ENCODE results near the gene HHATL.

Gene HHATL

GRCh38 chr3:42718338-42718737 is 15.7 kb upstream of the HHATL start:
- no peak overlapping the region for H3K4me3 ChIP-seq (ENCODE audit: low read length)
- no peak overlapping the region for H3K9ac ChIP-seq (ENCODE audit: low read length)
- H3K36me3 ChIP-seq (ENCODE audit: control insufficient read depth, insufficient read depth, low read length): no peaks in the 10 kb centered on the region
- H3K27ac ChIP-seq (ENCODE audit: low read depth, low read length): no peak overlapping the region
- no peaks in the 10 kb centered on the region for H3K27me3 ChIP-seq (ENCODE audit: control insufficient read depth, insufficient read depth, low read length)
- no peaks in the 10 kb centered on the region for H3K4me1 ChIP-seq (ENCODE audit: control insufficient read depth, insufficient read depth, low read length)

- no peak overlapping the region for H3K9ac ChIP-seq (ENCODE audit: low read length)
- no peaks in the 10 kb centered on the region for H3K4me1 ChIP-seq (ENCODE audit: control insufficient read depth, insufficient read depth, low read length)
- H3K36me3 ChIP-seq (ENCODE audit: control insufficient read depth, insufficient read depth, low read length): no peaks in the 10 kb centered on the region
- no peak overlapping the region for H3K27ac ChIP-seq (ENCODE audit: low read depth, low read length)
- H3K4me3 ChIP-seq (ENCODE audit: low read length): no peak overlapping the region
- no peaks in the 10 kb centered on the region for H3K27me3 ChIP-seq (ENCODE audit: control insufficient read depth, insufficient read depth, low read length)
These were observed 14.7 kb upstream of the HHATL start for GRCh38 chr3:42717306-42717705.

GRCh38 chr3:42714171-42714852 is 11.7 kb upstream of the HHATL start:
- H3K4me3 ChIP-seq (ENCODE audit: low read length): no peak overlapping the region
- no peak overlapping the region for H3K9ac ChIP-seq (ENCODE audit: low read length)

GRCh38 chr3:42713747-42714146 is 11.1 kb upstream of the HHATL start:
- no peak overlapping the region for H3K9ac ChIP-seq (ENCODE audit: low read length)
- no peaks in the 10 kb centered on the region for H3K27me3 ChIP-seq (ENCODE audit: control insufficient read depth, insufficient read depth, low read length)
- H3K27ac ChIP-seq (ENCODE audit: low read depth, low read length): no peak overlapping the region
- H3K36me3 ChIP-seq (ENCODE audit: control insufficient read depth, insufficient read depth, low read length): no peaks in the 10 kb centered on the region
- no peaks in the 10 kb centered on the region for H3K4me1 ChIP-seq (ENCODE audit: control insufficient read depth, insufficient read depth, low read length)
- no peak overlapping the region for H3K4me3 ChIP-seq (ENCODE audit: low read length)

More at GRCh38 chr3:42714171-42714852, 11.7 kb upstream of the HHATL start:
- no peaks in the 10 kb centered on the region for H3K4me1 ChIP-seq (ENCODE audit: control insufficient read depth, insufficient read depth, low read length)
- H3K36me3 ChIP-seq (ENCODE audit: control insufficient read depth, insufficient read depth, low read length): no peaks in the 10 kb centered on the region
- H3K27ac ChIP-seq (ENCODE audit: low read depth, low read length): no peak overlapping the region
- H3K27me3 ChIP-seq (ENCODE audit: control insufficient read depth, insufficient read depth, low read length): no peaks in the 10 kb centered on the region

GRCh38 chr3:42712688-42713372 is 10.2 kb upstream of the HHATL start:
- no peak overlapping the region for H3K27ac ChIP-seq (ENCODE audit: low read depth, low read length)
- no peak overlapping the region for H3K9ac ChIP-seq (ENCODE audit: low read length)
- no peak overlapping the region for H3K4me3 ChIP-seq (ENCODE audit: low read length)
- no peaks in the 10 kb centered on the region for H3K36me3 ChIP-seq (ENCODE audit: control insufficient read depth, insufficient read depth, low read length)
- no peaks in the 10 kb centered on the region for H3K27me3 ChIP-seq (ENCODE audit: control insufficient read depth, insufficient read depth, low read length)
- H3K4me1 ChIP-seq (ENCODE audit: control insufficient read depth, insufficient read depth, low read length): no peaks in the 10 kb centered on the region

GRCh38 chr3:42712344-42712648 is 9.7 kb upstream of the HHATL start:
- Histone ChIP-seq H3K27me3 (ENCODE audit: control insufficient read depth, insufficient read depth, low read length) (no peaks in the 10 kb centered on the region), H3K9ac (ENCODE audit: low read length) (no peak overlapping the region), H3K4me1 (ENCODE audit: control insufficient read depth, insufficient read depth, low read length) (no peaks in the 10 kb centered on the region), H3K4me3 (ENCODE audit: low read length) (no peak overlapping the region), H3K27ac (ENCODE audit: low read depth, low read length) (no peak overlapping the region), H3K36me3 (ENCODE audit: control insufficient read depth, insufficient read depth, low read length) (no peaks in the 10 kb centered on the region)

- Histone ChIP-seq H3K27ac (ENCODE audit: low read depth, low read length) (no peak overlapping the region), H3K36me3 (ENCODE audit: control insufficient read depth, insufficient read depth, low read length) (no peaks in the 10 kb centered on the region), H3K9ac (ENCODE audit: low read length) (no peak overlapping the region)
These were observed 9.1 kb upstream of the HHATL start for GRCh38 chr3:42711491-42712343.

GRCh38 chr3:42710323-42711021 is 7.9 kb upstream of the HHATL start:
- Histone ChIP-seq H3K36me3 (ENCODE audit: control insufficient read depth, insufficient read depth, low read length) (no peaks in the 10 kb centered on the region), H3K4me3 (ENCODE audit: low read length) (no peak overlapping the region), H3K27ac (ENCODE audit: low read depth, low read length) (no peak overlapping the region), H3K4me1 (ENCODE audit: control insufficient read depth, insufficient read depth, low read length) (no peaks in the 10 kb centered on the region), H3K9ac (ENCODE audit: low read length) (no peak overlapping the region), H3K27me3 (ENCODE audit: control insufficient read depth, insufficient read depth, low read length) (no peaks in the 10 kb centered on the region)

More at GRCh38 chr3:42711491-42712343, 9.1 kb upstream of the HHATL start:
- Histone ChIP-seq H3K4me3 (ENCODE audit: low read length) (no peak overlapping the region), H3K27me3 (ENCODE audit: control insufficient read depth, insufficient read depth, low read length) (no peaks in the 10 kb centered on the region), H3K4me1 (ENCODE audit: control insufficient read depth, insufficient read depth, low read length) (no peaks in the 10 kb centered on the region)

GRCh38 chr3:42709621-42710020 is 7.0 kb upstream of the HHATL start:
- H3K9ac ChIP-seq (ENCODE audit: low read length): no peak overlapping the region
- no peaks in the 10 kb centered on the region for H3K27me3 ChIP-seq (ENCODE audit: control insufficient read depth, insufficient read depth, low read length)
- H3K36me3 ChIP-seq (ENCODE audit: control insufficient read depth, insufficient read depth, low read length): no peaks in the 10 kb centered on the region
- no peak overlapping the region for H3K4me3 ChIP-seq (ENCODE audit: low read length)
- no peak overlapping the region for H3K27ac ChIP-seq (ENCODE audit: low read depth, low read length)
- no peaks in the 10 kb centered on the region for H3K4me1 ChIP-seq (ENCODE audit: control insufficient read depth, insufficient read depth, low read length)

GRCh38 chr3:42708611-42709151 is 6.1 kb upstream of the HHATL start:
- Histone ChIP-seq H3K4me1 (ENCODE audit: control insufficient read depth, insufficient read depth, low read length) (no peaks in the 10 kb centered on the region), H3K36me3 (ENCODE audit: control insufficient read depth, insufficient read depth, low read length) (no peaks in the 10 kb centered on the region), H3K4me3 (ENCODE audit: low read length) (no peak overlapping the region), H3K27ac (ENCODE audit: low read depth, low read length) (no peak overlapping the region), H3K27me3 (ENCODE audit: control insufficient read depth, insufficient read depth, low read length) (no peaks in the 10 kb centered on the region), H3K9ac (ENCODE audit: low read length) (no peak overlapping the region)

- no peaks in the 10 kb centered on the region for H3K4me1 ChIP-seq (ENCODE audit: control insufficient read depth, insufficient read depth, low read length)
- no peak overlapping the region for H3K4me3 ChIP-seq (ENCODE audit: low read length)
- no peaks in the 10 kb centered on the region for H3K36me3 ChIP-seq (ENCODE audit: control insufficient read depth, insufficient read depth, low read length)
- H3K27me3 ChIP-seq (ENCODE audit: control insufficient read depth, insufficient read depth, low read length): no peaks in the 10 kb centered on the region
- no peak overlapping the region for H3K9ac ChIP-seq (ENCODE audit: low read length)
- H3K27ac ChIP-seq (ENCODE audit: low read depth, low read length): no peak overlapping the region
These were observed 5.2 kb upstream of the HHATL start for GRCh38 chr3:42707620-42708355.
